Keratinocyte (primary cell): ENCODE measurements around the gene MED14. TPM values are rescaled to one million over a fixed set of nuclear protein-coding genes. Genes with fewer than 3 reads are reported as not detected.

Experiments
- DNase-seq: peaks from one replicate; pipeline ENCODE4 v3.0.0-alpha.2; 2011; ENCODE audit warnings: low read depth, missing footprints, low spot score
- FAIRE-seq: peaks from 2 replicates; lab custom pipeline; 2011; peaks lifted over from hg19 to GRCh38; lab: Jason Lieb, UNC
- H2AFZ ChIP-seq: 2 replicates; pipeline ENCODE4 v1.6.0; 2012; ENCODE audit warnings: low read length, control low read depth, inconsistent platforms; ENCODE audit not compliant: control insufficient read depth
- H3K27ac ChIP-seq: 2 replicates; pipeline ENCODE4 v1.5.1; 2011; ENCODE audit warnings: low read length; ENCODE audit not compliant: control insufficient read depth, insufficient read depth
- H3K27me3 ChIP-seq: 3 replicates; pipeline ENCODE4 v1.6.0; 2011; ENCODE audit warnings: low read length; ENCODE audit not compliant: control insufficient read depth, insufficient read depth; ENCODE audit errors: extremely low read depth
- H3K36me3 ChIP-seq, 2 experiments: 2 replicates in 1 of 2; 3 replicates in 1 of 2; pipeline ENCODE4 v1.5.1; 2011; ENCODE audit warnings: low read length in 2 of 2, mild to moderate bottlenecking in 1 of 2; ENCODE audit not compliant: control insufficient read depth in 2 of 2, insufficient read depth in 2 of 2; ENCODE audit errors: extremely low read depth in 1 of 2
- H3K4me1 ChIP-seq: 3 replicates; pipeline ENCODE4 v1.5.1; 2011; ENCODE audit warnings: low read length; ENCODE audit not compliant: control insufficient read depth, insufficient read depth; ENCODE audit errors: extremely low read depth
- H3K4me2 ChIP-seq: 3 replicates; pipeline ENCODE4 v1.6.0; 2011; ENCODE audit warnings: low read depth, low read length; ENCODE audit not compliant: control insufficient read depth, insufficient read depth; ENCODE audit errors: extremely low read depth
- H3K4me3 ChIP-seq, 3 experiments: fragments of 200-600 bp in 1 of 3; sonication (generic) in 1 of 3; 2 replicates in 2 of 3; 3 replicates in 1 of 3; pipeline ENCODE4 v1.5.1; 2011 to 2016; ENCODE audit warnings: low read length in 3 of 3, mild to moderate bottlenecking in 3 of 3, control low read depth in 2 of 3, inconsistent platforms in 1 of 3, low read depth in 1 of 3, mixed read lengths in 1 of 3, mixed run types in 1 of 3, moderate library complexity in 1 of 3; ENCODE audit not compliant: control insufficient read depth in 2 of 3, insufficient read depth in 2 of 3; ENCODE audit errors: extremely low read depth in 1 of 3
- H3K79me2 ChIP-seq: 2 replicates; pipeline ENCODE4 v1.6.0; 2012; ENCODE audit warnings: low read length; ENCODE audit not compliant: control insufficient read depth, insufficient read depth
- H3K9ac ChIP-seq: 3 replicates; pipeline ENCODE4 v1.6.0; 2011; ENCODE audit warnings: low read length; ENCODE audit not compliant: control insufficient read depth, insufficient read depth; ENCODE audit errors: extremely low read depth
- H3K9me1 ChIP-seq: 3 replicates; pipeline ENCODE4 v1.6.0; 2011; ENCODE audit warnings: low read length; ENCODE audit not compliant: control insufficient read depth, insufficient read depth; ENCODE audit errors: extremely low read depth
- H3K9me3 ChIP-seq: 2 replicates; pipeline ENCODE4 v1.5.1; 2012; ENCODE audit warnings: low read depth, low read length; ENCODE audit not compliant: control insufficient read depth
- H4K20me1 ChIP-seq: 3 replicates; pipeline ENCODE4 v1.6.0; 2011; ENCODE audit warnings: low read length; ENCODE audit not compliant: control insufficient read depth, insufficient read depth; ENCODE audit errors: extremely low read depth
- EZH2 ChIP-seq: IDR thresholded peaks from one replicate; pipeline ENCODE4 v1.6.1; 2012; ENCODE audit warnings: inconsistent platforms, mild to moderate bottlenecking, low read length, moderate library complexity
- dilution Hi-C: fragments of 300-500 bp; cut with MboI; formaldehyde crosslinking; loops from one replicate; pipeline ENCODE4 v1.7.0; 2020; ENCODE audit warnings: low sequenced_read_pairs; ENCODE audit not compliant: extremely low pct_ligation_motif_present
- polyA plus RNA-seq, 5 experiments: library from polyadenylated mRNA; depleted of rRNA in 3 of 5; stranded (reverse) in 3 of 5; stranded (forward) in 1 of 5; unstranded in 1 of 5; fragments of >200 nt; gene quantifications; 1 replicate in 1 of 5; 2 replicates in 3 of 5; 3 replicates in 1 of 5; pipeline versions ENCODE4 v1.2.1 to v1.2.3, GENCODE V29; 2011 to 2012; ENCODE audit warnings: missing spikeins in 2 of 5, low read depth in 1 of 5, low replicate concordance in 1 of 5
- TF ChIP-seq, protein P1 (sequence below), 3 experiments: IDR thresholded peaks in 1 of 3; conservative IDR thresholded peaks in 1 of 3; optimal IDR thresholded peaks in 1 of 3; 2 replicates in 2 of 3; 3 replicates in 1 of 3; pipeline versions ENCODE3 to v1.5.1; 2011; ENCODE audit warnings: low read length in 3 of 3, mild to moderate bottlenecking in 3 of 3, moderate library complexity in 2 of 3, control low read depth in 1 of 3, inconsistent platforms in 1 of 3; ENCODE audit not compliant: insufficient read depth in 2 of 3; ENCODE audit errors: extremely low read depth in 1 of 3

MED14 gene
- polyA plus RNA-seq, 1 donor (not counting 4 experiments of a cell fraction or from before 2014, with no cell fraction given), result 25.9 TPM

DNA sequence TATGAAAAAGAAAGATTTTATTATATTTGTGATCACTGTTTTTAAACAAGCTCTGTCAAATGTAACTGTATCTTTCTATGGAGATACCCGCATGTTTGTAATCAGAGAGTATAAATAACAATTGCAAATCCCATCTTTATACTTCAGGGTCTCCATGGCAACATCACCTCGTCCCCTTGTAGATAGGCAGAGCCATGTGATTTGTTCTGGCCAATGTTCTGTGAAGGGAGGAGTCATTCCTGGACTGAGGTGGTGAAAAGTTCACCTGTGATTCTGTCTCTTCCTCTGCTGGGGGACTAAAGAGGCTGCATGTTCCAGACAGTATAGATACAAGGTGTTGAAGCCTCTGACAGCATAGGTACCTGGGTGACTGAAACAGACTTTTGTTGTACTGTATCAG, 45.6 kb upstream of the MED14 start:
- Histone ChIP-seq H3K79me2 (no peaks in the 10 kb centered on the region), H3K9ac (no peak overlapping the region), H3K9me3 (no peaks in the 10 kb centered on the region), H3K4me1 (peaks cover 12% of the 10 kb centered on the region), H3K4me2 (no peak overlapping the region), H4K20me1 (no peaks in the 10 kb centered on the region), H3K36me3 (no peaks in the 10 kb centered on the region), H3K4me3 (no peak overlapping the region), H3K27ac (no peak overlapping the region), H3K9me1 (no peaks in the 10 kb centered on the region), H2AFZ (no peak overlapping the region), H3K27me3 (peaks cover 4% of the 10 kb centered on the region)
- dilution Hi-C loops, result no loop called here
- no peak for DNase-seq
- no peak for TF ChIP-seq EZH2
- TF ChIP-seq, protein P1, sequence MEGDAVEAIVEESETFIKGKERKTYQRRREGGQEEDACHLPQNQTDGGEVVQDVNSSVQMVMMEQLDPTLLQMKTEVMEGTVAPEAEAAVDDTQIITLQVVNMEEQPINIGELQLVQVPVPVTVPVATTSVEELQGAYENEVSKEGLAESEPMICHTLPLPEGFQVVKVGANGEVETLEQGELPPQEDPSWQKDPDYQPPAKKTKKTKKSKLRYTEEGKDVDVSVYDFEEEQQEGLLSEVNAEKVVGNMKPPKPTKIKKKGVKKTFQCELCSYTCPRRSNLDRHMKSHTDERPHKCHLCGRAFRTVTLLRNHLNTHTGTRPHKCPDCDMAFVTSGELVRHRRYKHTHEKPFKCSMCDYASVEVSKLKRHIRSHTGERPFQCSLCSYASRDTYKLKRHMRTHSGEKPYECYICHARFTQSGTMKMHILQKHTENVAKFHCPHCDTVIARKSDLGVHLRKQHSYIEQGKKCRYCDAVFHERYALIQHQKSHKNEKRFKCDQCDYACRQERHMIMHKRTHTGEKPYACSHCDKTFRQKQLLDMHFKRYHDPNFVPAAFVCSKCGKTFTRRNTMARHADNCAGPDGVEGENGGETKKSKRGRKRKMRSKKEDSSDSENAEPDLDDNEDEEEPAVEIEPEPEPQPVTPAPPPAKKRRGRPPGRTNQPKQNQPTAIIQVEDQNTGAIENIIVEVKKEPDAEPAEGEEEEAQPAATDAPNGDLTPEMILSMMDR (optimal IDR thresholded peaks at IDR 0.05 in 1 of 3, IDR thresholded peaks at IDR 0.05 in 1 of 3, conservative IDR thresholded peaks at IDR 0.05 in 1 of 3; ENCODE audit: extremely low read depth in 1 of 3, insufficient read depth in 2 of 3, low read length in 3 of 3), result no peak
- no peak for FAIRE-seq

DNA sequence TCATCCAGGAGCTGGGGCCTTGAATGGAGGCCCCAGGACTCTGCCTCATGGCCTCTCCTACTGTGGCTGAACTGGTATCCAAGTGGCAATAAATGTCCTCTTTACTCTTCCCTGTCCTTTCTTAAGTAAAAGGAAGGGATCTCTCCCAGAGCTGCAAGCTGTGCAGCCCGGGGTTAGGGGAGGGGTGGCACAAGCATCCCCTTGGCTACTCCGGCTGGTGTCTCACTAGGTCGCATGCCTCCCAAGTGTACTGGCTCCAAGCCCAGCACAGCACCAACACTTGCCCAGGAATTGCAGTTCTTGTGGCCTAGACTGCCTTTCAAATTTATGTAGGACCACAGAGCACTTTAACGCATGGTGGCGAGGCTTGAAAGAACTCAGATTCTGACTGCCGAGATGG, 44.7 kb upstream of the MED14 start:
- no peak overlapping the region for H3K9ac ChIP-seq
- H3K36me3 ChIP-seq, result no peaks in the 10 kb centered on the region
- no peak overlapping the region for H3K4me3 ChIP-seq
- FAIRE-seq (no peak), DNase-seq (no peak)
- no peaks in the 10 kb centered on the region for H4K20me1 ChIP-seq
- no peaks in the 10 kb centered on the region for H3K79me2 ChIP-seq
- TF ChIP-seq EZH2, result no peak
- TF ChIP-seq, protein P1 (optimal IDR thresholded peaks at IDR 0.05 in 1 of 3, IDR thresholded peaks at IDR 0.05 in 1 of 3, conservative IDR thresholded peaks at IDR 0.05 in 1 of 3; ENCODE audit: extremely low read depth in 1 of 3, insufficient read depth in 2 of 3, low read length in 3 of 3), result no peak
- no peaks in the 10 kb centered on the region for H3K9me1 ChIP-seq
- H3K27me3 ChIP-seq, result peaks cover 4% of the 10 kb centered on the region
- no peaks in the 10 kb centered on the region for H3K9me3 ChIP-seq
- H3K4me1 ChIP-seq, result peaks cover 12% of the 10 kb centered on the region
- H3K27ac ChIP-seq, result no peak overlapping the region
- no peak overlapping the region for H3K4me2 ChIP-seq
- H2AFZ ChIP-seq, result no peak overlapping the region
- dilution Hi-C loops, result no loop called here
